HG03442 (cell line): ENCODE measurements around the gene CTSA.
"Not testable (repeated sequence)": the region's sequence is repeated elsewhere in the genome, so short reads cannot be mapped to it uniquely, and the experiment has no call there.

Source experiments
- ATAC-seq: cut with Tn5 transposase; IDR thresholded peaks from one replicate; pipeline ENCODE4 v1.9.1; 2021; ENCODE audit warnings: mild to moderate bottlenecking, moderate library complexity; ENCODE audit not compliant: unreplicated experiment

The CTSA gene

GRCh38 chr20:45863543-45864470 lies 27.3 kb upstream of the CTSA start:
- ATAC-seq, result no peak

- no peak for ATAC-seq
Measured at GRCh38 chr20:45866454-45866853, 24.7 kb upstream of the CTSA start.

DNA sequence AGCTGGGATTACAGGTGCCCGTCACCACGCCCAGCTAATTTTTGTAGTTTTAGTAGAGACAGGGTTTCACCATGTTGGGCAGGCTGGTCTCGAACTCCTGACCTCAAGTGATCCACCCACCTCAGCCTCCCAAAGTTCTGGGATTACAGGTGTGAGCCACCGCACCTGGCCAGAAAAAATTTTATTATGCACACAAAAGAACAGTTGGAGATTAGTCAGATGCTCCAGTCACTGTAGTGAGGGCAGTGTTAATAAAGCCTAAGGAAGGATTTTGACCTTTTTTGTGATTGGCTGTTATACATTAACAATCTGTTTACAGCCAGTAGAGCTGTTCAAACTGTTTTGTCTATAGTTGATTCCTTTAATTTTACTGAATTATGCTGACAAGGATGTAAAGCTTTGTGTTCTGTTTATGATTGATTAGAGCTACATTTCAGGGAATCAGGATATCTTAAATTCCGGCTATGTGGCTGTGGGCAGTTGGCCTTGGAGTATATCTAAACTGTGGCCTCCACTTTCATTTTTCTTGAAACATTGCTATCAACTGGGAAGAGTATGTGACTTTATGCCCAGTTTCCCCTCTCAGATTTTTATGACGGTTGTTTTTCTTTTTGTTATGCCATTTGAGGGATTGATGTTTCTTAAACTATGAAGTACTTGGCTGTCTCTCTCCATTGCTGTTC lies 23.9 kb upstream of the CTSA start:
- no peak for ATAC-seq

GRCh38 chr20:45867819-45868176 lies 23.3 kb upstream of the CTSA start:
- ATAC-seq, result no peak

- no peak for ATAC-seq
Measured at GRCh38 chr20:45872626-45873025, 18.5 kb upstream of the CTSA start.

DNA sequence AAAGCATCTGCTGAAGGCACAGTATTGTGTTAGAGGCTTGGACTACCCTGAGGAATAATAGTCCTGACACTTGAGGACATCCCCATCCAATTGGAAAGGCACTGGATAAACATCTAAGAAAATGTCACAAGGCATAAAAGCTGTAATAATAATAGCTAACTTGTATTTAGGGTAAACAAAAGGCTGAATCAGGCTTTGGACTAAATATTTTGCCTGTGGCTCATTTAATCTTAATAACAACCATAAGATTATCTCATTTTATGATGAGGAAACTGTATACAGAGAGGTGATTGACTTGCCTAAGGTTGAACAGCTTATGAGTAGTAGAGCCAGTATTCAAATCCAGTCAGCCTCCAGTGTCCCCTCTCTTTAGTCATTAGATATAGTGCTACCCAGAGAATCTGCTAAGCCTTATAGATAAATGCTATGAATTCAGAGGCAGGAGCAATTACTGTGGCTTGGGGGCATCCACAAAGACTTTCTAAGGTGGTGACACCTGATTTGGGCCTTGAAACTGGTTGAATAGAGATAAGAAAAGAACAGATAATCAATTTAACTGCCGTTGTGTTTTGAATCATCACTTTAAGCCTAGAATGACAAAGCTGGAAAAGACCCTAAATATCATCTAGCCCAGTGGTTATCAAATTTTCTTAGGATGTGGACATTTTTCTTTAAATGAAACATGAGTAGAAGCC lies 17.6 kb upstream of the CTSA start:
- no peak for ATAC-seq

GRCh38 chr20:45874104-45874481 lies 17.0 kb upstream of the CTSA start:
- ATAC-seq, result not testable (repeated sequence)

GRCh38 chr20:45874576-45874975 lies 16.6 kb upstream of the CTSA start:
- ATAC-seq, result no peak

DNA sequence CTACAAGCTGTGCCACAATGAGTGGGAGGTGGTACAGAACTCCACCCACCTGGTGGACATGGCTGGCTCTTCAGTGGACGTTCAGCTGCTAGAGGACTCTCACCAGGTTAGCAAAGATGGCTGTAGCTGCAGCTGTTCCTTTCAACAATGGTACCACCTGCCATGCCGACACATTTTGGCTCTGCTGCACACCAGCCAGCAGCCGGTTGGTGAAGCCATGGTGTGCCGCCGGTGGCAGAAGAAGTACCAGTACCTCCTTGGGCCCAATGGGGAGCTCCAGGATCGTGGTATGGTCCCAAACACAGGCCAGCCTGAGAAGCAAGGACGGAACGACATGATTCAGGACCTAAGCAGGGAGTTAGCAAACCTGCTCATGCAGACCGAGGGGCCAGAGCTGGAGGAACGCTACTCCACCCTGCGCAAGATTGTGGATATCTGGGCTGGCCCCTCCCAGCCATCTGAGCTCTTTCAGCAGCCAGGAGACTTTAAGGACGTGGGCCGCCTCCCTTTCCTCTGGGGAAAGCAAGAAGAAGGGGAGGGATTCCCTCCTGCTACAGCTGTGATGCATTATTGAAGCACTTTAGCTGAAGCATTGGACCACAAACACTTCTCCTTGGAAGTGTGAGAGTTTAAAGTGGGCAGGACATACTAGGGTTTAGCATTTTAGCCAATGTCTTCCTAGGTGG lies 12.9 kb upstream of the CTSA start:
- no peak for ATAC-seq

GRCh38 chr20:45880988-45881788 lies 9.9 kb upstream of the CTSA start, which contains the start of gene ZSWIM1:
TSS of gene ZSWIM1 (plus strand) at chr20:45881227. CDS start at chr20:45882593, 1,366 bp downstream.
- ATAC-seq, result peak; percentile 93

GRCh38 chr20:45882469-45883099 lies 8.6 kb upstream of the CTSA start:
- no peak for ATAC-seq

DNA sequence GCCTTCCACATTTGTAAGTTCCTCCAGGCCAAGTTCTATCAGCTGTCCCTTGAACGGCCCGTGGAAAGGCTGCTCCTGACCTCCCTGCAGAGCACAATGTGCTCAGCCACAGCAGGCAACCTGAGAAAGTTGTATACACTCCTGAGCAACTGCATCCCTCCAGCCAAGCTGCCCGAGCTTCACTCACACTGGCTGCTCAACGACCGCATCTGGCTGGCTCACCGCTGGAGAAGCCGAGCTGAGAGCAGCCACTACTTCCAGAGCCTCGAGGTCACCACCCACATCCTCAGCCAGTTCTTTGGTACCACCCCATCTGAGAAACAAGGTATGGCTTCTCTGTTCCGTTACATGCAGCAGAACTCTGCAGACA lies 8.1 kb upstream of the CTSA start:
- no peak for ATAC-seq

DNA sequence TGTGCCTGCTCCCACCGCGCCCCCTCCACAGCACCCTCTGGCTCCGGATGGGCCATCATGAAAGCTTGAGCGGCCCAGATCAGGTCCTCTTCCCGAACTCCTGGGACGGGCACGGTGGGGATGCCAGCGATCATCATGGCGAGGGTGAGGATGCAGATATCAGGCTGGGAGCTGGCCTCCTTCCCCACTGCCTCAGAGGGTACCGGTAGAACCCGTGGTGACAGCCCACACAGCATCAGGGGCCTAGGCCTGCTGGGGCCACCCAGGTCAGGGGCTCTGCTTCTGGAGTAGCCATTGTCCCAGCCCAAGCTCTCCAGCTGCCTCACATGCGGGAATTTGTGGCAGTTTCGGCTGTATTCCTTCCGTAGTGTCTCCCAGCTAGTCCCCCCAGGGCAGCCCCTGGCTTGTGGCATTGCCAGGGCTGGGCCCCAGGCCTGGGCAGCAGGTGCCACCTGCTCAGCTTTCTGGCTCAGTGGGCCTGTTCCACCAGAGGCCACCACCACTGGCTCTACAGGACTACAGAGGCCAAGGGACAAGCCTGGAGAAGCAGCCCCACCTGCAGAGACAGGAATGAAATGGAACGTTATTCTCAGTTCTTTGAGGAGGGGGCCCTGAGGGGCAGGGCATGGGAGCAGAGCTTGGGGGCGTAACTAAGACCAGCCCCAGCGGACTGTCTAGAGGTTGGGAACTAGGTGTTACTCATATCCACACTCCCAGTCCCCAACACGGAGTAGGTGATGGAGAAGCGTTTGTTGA lies 4.4 kb upstream of the CTSA start:
- ATAC-seq, result no peak

DNA sequence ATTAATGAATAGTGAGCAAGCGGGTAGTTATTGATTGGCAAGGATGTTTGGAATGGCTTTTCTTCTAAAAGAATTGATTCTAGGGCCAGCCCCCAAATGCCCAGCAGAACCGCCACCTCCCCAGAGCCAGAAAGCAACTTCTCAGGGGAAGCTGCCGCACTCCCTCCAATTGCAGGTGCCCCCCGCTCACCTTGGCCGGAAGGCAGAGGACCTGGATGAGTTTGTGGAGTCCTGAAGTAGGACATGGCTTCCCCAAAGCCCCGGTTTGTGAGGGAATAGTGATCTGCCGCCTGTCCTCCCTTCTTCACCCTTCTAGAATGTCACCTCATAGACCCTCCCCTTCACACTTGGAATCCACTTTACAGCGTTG lies 3.8 kb upstream of the CTSA start, which contains the start of gene SPATA25:
TSS of gene SPATA25 (minus strand) at position 277 of the 370 bp plus-strand sequence. CDS start at position 245, 32 bp downstream.
- ATAC-seq, result no peak

GRCh38 chr20:45888681-45889080 lies 2.5 kb upstream of the CTSA start:
- no peak for ATAC-seq

GRCh38 chr20:45890077-45890984 lies 804 bp upstream of the CTSA start:
- peak; percentile 27 for ATAC-seq

GRCh38 chr20:45892049-45892825 lies 1.1 kb downstream of the CTSA start:
- no peak for ATAC-seq
